KOPT-K1 (cell line): ENCODE measurements around the gene LCN9.

Source experiments
- H3K27ac ChIP-seq: fragments of 200-600 bp; sonication (generic); 2 replicates; pipeline ENCODE4 v1.5.1; 2016; ENCODE audit warnings: antibody characterized with exemption, mild to moderate bottlenecking, low read depth, low read length; ENCODE audit not compliant: poor library complexity, severe bottlenecking
- H3K36me3 ChIP-seq: fragments of 200-600 bp; sonication (generic); 2 replicates; pipeline ENCODE4 v1.5.1; 2017; ENCODE audit warnings: antibody characterized with exemption, mild to moderate bottlenecking, low read length, moderate library complexity; ENCODE audit not compliant: insufficient read depth
- H3K9me3 ChIP-seq: fragments of 200-600 bp; sonication (generic); 2 replicates; pipeline ENCODE4 v1.5.1; 2017; ENCODE audit warnings: antibody characterized with exemption, low read length, mild to moderate bottlenecking; ENCODE audit not compliant: insufficient read depth, poor library complexity, severe bottlenecking

LCN9 gene

DNA sequence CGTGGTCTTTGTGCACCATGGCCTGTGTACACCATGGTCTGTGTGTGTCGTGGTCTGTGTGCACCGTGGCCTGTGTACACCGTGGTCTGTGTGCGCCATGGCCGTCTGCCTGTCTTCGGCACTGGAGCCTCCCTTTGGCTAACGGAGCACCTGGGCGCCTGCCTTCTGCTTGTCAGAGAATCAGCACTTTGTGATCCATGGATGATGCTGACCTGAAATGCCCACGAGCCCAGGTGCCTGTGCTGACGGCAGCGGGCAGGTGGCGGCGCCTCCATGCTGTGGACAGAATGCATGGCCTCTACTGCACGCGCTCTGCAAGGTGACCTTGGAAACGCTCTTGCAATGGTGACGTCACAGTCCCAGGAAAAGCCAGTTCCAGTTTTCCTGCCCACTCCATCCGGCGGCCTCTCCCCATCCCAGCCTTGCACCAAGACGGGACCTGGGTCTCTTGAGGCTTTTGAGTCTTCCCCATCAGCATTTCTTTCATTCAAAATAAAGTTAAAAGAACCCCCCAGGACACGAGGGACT is 14.6 kb downstream of the LCN9 start:
- H3K9me3 ChIP-seq, result no peaks in the 10 kb centered on the region
- H3K27ac ChIP-seq, result no peak overlapping the region
- no peaks in the 10 kb centered on the region for H3K36me3 ChIP-seq

DNA sequence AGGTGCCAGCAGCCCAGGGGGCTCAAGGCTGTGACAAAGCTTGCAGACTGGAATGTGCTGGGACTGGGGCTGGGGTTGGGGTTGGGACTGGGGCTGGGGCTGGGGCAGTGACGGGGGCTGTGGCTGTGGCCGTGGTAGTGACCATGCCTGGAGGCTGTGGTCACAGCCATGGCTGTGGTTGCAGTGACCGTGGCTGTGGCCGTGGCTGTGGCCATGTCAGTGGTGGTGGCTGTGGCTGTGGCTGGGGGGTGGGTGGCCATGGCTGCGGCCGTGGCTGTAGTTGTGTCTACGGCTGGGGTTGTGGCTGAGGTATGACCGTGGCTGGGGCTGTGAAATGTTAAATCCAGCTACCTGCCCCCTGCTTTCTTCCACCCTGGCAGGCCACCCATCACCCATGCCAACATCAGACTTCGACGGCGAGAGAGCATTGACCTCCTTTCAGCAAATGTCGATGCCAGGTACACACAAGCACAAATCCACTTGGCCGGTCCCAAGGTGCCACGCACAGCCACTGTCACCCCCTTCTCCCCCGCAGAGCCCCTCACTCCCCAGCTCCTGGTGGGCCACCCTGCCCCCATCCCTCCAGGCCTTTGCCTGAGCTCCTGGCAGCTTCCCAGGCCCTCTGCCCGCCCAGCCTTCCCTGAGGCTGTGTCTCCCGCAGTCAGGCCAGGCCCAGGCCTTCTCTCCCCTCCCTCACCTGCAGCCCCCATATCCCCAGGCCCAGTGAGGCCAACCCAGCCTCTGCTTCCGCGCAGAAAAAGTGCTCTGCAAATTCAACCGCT is 15.3 kb downstream of the LCN9 start:
- no peaks in the 10 kb centered on the region for H3K36me3 ChIP-seq
- no peaks in the 10 kb centered on the region for H3K9me3 ChIP-seq
- H3K27ac ChIP-seq, result no peak overlapping the region

DNA sequence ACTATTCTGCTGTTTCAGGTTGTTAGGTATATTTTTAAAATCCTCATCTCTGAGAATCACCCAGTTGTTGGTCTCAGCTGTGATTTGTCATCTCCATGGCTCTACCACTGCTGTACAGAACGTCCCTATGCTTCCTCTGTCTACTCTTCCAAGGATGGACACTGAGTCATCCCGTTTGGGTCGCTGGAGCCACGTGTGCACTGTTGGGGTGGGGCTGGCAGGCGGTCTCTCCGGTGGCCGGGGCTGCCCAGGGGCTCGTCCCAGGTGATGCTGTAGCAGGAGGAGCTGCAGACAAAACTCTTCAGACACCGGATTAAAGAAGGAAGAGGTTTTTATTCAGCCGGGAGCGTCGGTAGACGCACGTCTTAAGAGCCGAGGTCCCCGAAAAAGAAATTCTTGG is 16.9 kb downstream of the LCN9 start:
- no peaks in the 10 kb centered on the region for H3K9me3 ChIP-seq
- no peaks in the 10 kb centered on the region for H3K36me3 ChIP-seq
- H3K27ac ChIP-seq, result no peak overlapping the region

DNA sequence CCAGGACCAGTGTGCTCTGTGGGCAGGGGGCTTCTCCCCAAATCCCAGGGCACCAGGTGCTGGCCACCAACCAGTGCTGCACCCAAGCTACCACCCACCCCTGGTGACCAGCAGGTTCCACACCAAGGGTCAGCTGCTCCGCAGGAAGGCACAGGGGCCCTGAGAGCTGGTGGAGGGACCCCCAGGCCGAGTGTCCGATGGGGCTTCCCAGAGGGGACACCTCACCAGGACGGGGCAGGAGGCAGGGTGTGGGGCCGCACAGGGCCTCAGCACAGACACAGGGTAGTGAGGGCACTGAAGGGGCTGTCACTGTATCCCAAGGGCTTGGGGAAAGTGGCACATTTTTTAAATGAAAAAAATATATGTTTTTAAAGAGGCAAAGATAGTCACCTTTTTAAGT is 18.1 kb downstream of the LCN9 start:
- Histone ChIP-seq H3K9me3 (no peaks in the 10 kb centered on the region), H3K36me3 (no peaks in the 10 kb centered on the region), H3K27ac (no peak overlapping the region)

DNA sequence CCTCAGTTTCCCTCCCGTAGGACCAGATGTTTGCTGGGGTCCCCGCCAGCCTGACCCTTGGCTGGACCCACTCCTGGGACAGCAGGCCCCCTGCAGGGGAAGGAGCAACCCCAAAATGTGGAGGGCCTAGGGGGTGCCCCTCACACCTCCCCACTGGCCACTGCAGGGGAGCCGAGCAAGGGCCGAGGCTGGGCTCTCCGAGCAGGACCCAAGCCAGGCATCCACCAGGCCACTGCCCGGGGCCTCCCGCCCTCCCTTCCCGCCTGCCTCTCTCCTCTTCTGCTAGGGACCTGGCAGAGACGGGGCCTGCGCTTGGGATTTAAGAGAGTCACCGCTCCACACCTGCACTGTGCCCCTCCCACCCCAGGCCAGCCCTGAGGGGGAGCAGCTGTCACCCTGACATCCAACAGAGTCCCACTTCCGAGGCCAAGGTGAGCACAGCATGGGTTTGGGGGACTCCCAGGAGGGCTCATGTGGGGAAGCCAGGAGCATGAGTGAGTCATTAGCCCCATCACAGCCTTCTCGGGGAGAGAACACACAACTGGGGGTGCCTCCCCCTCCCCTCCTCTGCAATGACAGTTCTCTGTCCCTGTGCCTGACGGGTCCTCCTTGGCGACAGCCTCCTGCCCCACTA is 20.4 kb downstream of the LCN9 start:
- H3K9me3 ChIP-seq, result no peaks in the 10 kb centered on the region
- H3K27ac ChIP-seq, result no peak overlapping the region
- no peaks in the 10 kb centered on the region for H3K36me3 ChIP-seq

DNA sequence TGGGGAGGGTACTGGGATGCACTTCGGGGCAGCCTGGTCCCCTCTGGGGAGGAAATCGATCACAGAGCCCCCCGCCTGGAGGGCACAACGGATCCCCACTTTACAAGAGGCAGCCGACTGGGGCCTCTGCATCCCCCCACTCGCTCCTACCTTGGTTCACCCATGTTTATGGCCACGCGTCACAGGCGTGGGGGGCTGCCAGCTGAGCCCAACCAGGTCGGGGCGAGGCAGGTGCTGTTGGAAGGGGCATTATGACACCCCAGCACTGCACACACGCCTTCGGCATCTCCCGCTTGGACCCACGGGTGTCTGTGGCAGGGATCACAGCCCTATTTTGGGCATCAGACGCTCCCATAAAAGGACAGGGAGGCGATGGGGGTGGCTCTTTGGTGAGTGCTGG is 21.6 kb downstream of the LCN9 start:
- H3K9me3 ChIP-seq, result no peaks in the 10 kb centered on the region
- H3K36me3 ChIP-seq, result no peaks in the 10 kb centered on the region
- no peak overlapping the region for H3K27ac ChIP-seq

DNA sequence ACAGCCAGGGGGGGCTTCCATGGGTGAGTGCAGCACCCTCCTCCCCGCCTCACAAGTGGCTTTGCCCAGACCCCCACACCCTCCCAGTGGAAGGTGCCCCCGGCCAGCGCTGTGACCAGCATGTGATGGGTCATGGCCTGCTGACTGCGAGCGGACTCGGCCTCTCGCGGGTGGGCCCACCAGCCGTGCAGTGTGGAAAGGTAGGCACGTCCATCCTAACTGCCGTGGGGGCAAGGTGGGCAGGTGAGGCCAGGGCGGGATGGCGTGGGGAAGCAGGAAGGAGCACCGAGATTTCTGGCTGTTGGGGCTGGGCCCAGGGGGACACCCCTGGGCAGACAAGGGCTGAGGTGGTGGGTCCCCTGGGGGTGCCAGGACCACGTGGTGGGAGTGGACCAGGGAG is 24.1 kb downstream of the LCN9 start:
- Histone ChIP-seq H3K27ac (no peak overlapping the region), H3K36me3 (no peaks in the 10 kb centered on the region), H3K9me3 (no peaks in the 10 kb centered on the region)

DNA sequence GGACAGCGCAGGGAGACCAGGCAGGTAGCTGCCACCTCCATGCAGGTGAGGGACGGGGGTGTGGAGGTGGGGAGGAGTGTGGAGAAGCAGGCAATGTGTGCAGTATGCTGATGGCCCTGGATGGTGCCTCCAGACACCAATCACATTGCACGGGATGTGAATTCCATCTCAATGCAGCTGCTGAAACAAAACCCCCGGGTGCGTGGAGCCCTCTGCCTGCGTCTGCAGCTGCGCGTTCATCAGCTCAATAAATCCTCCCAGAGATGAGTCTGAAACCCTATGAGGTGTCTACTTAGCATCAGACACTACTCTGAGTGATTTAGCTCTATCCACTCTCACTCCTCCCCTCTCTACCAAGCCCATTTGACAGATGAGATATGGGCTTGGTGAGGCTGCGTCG is 25.9 kb downstream of the LCN9 start:
- no peak overlapping the region for H3K27ac ChIP-seq
- H3K36me3 ChIP-seq, result no peaks in the 10 kb centered on the region
- no peaks in the 10 kb centered on the region for H3K9me3 ChIP-seq

DNA sequence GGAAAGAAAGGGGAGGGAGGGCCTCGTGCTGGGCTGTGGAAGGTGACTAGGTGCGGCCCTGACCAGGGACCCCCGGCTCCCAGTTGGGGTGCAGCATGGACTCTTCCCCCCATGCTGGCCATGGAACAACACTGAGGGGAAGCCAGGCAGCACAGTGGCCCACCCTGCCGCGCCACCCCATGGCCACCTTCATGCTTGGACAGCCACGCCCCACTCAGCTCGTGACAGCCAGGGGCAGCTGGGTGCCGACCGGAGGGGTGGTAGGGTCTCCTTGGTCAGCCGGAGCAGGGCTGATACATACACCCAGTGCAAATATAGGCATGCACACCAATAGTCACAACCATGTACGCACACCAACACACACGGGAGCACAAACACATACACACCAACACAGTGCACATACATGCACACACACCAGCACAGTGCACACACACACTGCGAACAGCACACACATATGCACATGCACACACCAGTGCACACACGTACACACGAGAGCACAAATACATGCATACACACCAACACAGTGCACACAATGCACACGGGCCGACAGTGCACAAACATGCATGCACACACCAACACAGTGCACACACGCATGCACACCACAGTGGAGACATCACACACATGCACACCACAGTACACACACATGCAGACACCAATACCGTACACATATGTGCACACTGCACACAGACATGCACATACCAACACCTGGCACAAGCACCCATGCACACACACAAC is 27.9 kb downstream of the LCN9 start:
- H3K9me3 ChIP-seq, result no peaks in the 10 kb centered on the region
- H3K27ac ChIP-seq, result no peak overlapping the region
- H3K36me3 ChIP-seq, result no peaks in the 10 kb centered on the region

DNA sequence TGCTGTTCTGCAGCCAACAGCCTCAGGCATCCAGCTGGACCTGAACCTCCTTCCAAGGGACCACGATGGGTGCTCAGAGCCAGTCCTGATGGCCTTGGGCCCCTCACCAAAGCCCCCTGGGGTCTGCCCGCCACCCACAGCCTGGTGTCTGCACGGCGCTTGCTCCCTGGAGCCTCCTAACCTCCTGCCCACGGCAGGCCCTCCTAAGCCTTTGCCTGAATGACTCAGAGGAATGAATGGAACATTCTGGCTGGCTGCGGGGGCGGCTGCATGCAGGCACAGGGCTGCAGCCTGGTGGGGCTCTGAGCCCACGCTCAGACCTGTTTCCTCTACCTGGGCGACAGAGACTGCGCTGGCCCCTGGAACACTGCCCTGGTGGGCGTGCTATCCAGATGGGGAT is 29.3 kb downstream of the LCN9 start:
- Histone ChIP-seq H3K9me3 (no peaks in the 10 kb centered on the region), H3K36me3 (no peaks in the 10 kb centered on the region), H3K27ac (no peak overlapping the region)

DNA sequence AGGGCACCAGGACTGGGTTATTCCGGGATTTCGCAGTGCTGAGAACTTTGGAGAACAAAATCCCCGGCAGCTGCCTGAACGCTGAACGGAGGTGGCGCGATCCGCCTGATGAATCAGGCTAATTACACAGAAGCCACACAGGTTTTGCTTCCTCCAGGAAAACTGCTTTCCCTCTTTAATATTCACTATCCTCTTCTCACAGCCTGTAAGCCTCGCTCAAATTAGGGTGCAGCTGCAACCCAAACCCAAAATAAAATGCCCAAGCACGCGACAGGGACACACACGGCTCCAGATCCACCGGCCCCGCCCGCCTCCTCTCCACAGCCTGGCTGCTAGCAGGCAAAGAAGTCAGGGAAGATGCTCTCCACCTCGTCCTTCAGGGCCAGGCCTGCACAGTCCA is 30.2 kb downstream of the LCN9 start:
- Histone ChIP-seq H3K9me3 (no peaks in the 10 kb centered on the region), H3K27ac (no peak overlapping the region), H3K36me3 (no peaks in the 10 kb centered on the region)

DNA sequence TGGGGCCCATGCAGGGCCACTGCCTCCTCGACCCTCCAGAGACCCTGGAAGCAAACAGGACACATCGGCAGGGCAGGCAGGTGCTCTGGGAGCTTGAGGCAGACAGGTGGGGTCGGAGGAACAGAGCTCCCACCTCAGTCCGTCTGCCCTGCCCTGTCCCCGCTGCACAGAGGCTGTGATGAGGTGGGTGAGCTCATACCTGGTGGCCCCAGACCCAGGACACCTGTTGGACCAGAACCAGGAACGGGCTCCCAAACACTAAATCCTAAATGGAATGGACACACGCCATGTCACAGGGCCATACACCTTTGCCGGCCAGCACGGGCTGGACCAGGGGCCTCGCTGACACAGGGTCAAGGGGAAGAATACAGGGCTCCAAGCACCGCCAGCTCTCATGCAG is 30.7 kb downstream of the LCN9 start:
- H3K9me3 ChIP-seq, result no peaks in the 10 kb centered on the region
- H3K27ac ChIP-seq, result no peak overlapping the region
- no peaks in the 10 kb centered on the region for H3K36me3 ChIP-seq

DNA sequence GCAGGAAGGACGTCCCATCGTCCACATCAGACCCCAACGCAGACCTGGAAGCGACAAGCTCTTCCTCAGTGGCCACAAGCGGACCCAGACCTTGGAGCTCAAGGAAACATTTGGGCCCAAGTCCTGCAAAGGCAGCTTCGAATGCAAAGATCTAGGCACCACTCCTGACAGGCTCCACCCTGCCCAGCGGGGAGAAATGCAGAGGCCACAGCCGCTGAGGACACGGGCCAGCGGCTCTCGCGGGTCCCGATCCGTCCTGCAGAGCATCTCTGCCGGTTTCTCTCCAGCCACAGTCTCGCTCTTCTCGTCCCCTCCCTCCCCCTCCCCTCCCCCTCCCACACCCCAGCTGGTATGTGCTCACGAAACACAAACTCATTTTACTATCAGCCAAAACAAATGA is 31.3 kb downstream of the LCN9 start:
- Histone ChIP-seq H3K36me3 (no peaks in the 10 kb centered on the region), H3K27ac (no peak overlapping the region), H3K9me3 (no peaks in the 10 kb centered on the region)

DNA sequence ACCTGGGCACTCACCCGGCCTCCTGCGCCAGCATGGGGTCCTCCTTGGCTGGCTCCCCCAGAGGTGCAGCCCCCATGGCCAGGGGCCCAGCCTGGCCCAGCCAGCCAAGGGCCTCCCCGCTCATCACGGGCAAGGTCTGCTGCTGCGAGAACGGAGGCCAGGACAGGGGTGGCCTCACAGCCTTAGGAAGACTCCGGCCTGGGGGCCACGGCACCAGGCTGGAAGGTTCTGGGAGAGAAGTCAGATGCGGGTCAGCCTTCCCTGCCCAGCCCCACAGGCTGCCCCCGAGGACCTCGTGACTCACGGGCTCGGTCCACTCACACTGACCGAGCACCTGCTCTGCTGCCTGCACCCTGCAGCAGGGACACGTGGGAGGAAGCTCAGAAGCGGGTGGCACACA is 31.9 kb downstream of the LCN9 start:
- Histone ChIP-seq H3K9me3 (no peaks in the 10 kb centered on the region), H3K36me3 (no peaks in the 10 kb centered on the region), H3K27ac (no peak overlapping the region)

DNA sequence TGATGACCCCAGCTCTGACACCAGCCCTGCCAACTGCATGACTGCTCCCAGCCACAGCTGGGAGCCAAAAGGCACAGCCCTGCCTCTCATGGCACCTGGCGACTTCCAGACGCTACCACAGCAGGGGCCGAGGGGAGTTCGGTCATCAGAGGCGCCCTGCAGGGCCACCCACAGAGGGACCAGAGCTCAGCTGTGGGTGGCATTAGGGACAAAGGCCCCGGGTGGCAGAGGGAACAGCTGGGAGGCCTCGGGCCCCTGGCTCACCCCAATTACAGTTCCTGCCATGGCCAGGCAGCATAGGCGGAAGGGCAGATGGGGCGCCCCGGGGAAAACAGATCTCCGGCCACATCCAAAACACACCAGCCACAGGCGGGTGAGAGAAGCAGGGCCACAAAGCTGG is 32.5 kb downstream of the LCN9 start:
- H3K36me3 ChIP-seq, result no peaks in the 10 kb centered on the region
- no peaks in the 10 kb centered on the region for H3K9me3 ChIP-seq
- no peak overlapping the region for H3K27ac ChIP-seq
